HG03060 (cell line): ENCODE data around the gene PCDHA4.

Experiments used
- ATAC-seq: cut with Tn5 transposase; IDR thresholded peaks from one replicate; pipeline ENCODE4 v1.9.1; 2021; ENCODE audit warnings: low read depth, moderate number of reproducible peaks; ENCODE audit not compliant: unreplicated experiment

PCDHA4 gene

DNA sequence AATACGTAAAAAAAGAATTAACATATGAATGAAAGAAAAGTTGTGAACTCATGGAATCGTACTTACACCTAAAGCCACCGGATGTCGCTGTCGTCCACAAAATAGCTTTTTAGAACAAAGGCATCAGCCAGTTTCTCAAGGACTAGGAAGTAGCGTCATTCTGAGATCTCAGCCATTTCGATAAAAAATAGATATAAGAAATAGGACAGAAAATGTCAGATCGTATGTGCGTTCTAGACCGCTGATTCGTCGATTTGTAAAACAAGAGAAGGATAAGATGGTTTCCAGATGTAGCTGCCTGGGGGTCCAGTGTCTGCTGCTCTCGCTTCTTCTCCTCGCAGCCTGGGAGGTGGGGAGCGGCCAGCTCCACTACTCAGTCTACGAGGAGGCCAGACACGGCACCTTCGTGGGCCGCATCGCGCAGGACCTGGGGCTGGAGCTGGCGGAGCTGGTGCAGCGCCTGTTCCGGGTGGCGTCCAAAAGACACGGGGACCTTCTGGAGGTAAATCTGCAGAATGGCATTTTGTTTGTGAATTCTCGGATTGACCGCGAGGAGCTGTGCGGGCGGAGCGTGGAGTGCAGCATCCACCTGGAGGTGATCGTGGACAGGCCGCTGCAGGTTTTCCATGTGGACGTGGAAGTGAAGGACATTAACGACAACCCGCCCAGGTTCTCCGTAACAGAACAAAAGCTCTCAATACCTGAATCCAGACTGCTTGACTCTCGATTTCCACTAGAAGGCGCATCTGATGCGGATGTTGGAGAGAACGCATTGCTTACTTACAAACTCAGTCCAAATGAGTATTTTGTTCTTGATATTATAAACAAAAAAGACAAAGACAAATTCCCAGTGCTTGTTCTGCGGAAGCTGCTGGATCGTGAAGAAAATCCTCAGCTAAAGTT, 49.2 kb downstream of the PCDHA4 start, which contains the start of gene PCDHA10:
PCDHA10 (plus strand) TSS at position 126 of the 903 bp plus-strand sequence; CDS start at position 278, 152 bp downstream.
- no peak for ATAC-seq

DNA sequence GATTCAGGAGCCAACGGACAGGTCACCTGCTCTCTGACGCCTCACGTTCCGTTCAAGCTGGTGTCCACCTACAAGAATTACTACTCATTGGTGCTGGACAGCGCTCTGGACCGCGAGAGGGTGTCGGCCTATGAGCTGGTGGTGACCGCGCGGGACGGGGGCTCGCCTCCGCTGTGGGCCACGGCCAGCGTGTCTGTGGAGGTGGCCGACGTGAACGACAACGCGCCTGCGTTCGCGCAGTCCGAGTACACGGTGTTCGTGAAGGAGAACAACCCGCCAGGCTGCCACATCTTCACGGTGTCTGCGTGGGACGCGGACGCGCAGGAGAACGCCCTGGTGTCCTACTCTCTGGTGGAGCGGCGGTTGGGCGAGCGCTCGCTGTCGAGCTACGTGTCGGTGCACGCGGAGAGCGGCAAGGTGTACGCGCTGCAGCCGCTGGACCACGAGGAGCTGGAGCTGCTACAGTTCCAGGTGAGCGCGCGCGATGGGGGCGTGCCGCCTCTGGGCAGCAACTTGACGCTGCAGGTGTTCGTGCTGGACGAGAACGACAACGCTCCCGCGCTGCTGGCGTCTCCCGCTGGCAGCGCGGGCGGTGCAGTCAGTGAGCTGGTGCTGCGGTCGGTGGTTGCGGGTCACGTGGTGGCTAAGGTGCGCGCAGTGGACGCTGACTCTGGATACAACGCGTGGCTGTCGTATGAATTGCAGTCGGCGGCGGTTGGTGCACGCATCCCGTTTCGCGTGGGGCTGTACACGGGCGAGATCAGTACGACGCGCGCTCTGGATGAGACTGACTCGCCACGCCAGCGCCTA, 50.5 kb downstream of the PCDHA4 start:
- ATAC-seq, result no peak

DNA sequence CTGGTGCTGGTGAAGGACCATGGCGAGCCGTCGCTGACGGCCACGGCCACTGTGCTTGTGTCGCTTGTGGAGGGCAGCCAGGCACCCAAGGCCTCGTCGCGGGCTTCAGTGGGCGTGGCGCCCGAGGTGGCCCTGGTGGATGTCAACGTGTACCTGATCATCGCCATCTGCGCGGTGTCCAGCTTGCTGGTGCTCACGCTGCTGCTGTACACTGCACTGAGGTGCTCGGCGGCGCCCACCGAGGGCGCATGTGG, 51.0 kb downstream of the PCDHA4 start:
- no peak for ATAC-seq

DNA sequence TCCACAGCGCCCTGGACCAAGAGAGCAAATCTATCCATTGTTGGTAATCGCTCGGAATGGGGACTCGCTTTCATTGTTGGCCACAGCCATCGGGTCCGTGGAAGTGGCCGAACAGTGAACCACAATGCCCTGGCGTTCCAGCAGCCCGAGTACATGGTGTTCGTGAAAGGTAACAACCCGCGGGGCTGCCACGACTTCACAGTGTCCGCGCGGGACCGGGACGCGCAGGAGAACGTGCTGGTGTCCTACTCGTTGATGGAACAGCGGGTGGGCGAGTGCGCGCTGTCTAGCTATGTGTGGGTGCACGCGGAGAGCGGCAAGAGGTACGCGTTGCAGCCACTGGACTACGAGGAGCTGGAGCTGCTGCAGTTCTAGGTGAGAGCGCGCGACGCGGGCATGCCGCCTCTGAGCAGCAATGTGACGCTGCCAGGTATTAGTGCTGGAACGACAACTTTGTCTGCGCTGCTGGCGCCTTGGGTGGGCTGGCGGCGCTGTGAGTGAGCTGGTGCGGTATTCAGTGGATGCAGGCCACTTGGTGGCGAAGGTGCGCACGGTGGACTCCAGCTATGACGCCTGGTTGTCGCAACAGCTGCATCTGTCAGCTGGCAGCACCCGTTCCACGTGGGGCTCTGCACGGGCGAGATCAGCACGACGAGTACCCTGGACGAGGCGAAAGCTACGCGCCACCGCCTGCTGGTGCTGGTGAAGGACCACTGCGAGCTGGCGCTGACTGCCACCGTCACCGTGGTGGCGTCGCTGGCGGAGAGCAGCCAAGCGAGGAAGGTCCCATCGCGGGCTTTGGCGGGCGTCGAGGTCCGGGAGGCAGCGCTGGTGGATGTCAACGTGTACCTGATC, 55.8 kb downstream of the PCDHA4 start:
- no peak for ATAC-seq
